IMR-90 (cell line): ENCODE results near the gene PHC2. TPM values are rescaled to one million over a fixed set of nuclear protein-coding genes. Genes with fewer than 3 reads are reported as not detected.

Experiments used
- ATAC-seq: fragments of 200-7000 bp; cut with Tn5 transposase; 2 replicates; pipeline ENCODE4 v1.9.1; 2020; ENCODE audit warnings: low read depth, mild to moderate bottlenecking, moderate library complexity
- BruUV-seq: library from RNA; stranded (reverse); fragments of 400-500 nt; replicated peaks from 2 replicates; lab custom pipeline; 2021; lab: Mats Ljungman, UMichigan
- CTCF ChIA-PET: fragments of 300-600 bp; formaldehyde crosslinking; extraction: SDS; loops from one replicate; lab custom pipeline; 2021; ENCODE audit warnings: antibody characterized with exemption; lab: Yijun Ruan, JAX
- POLR2A ChIA-PET: fragments of 300-600 bp; sonication (Branson Sonifier 250); formaldehyde crosslinking; loops from one replicate; lab custom pipeline; 2022; ENCODE audit warnings: antibody characterized with exemption; ENCODE audit not compliant: unreplicated experiment; lab: Charles Lee
- DNase-seq: peaks from one replicate; pipeline ENCODE4 v3.0.0; 2013
- H2AFZ ChIP-seq: replicated peaks from 2 replicates; pipeline ENCODE3; 2013; ENCODE audit warnings: low read length, mild to moderate bottlenecking; ENCODE audit not compliant: poor library complexity
- H2AK5ac ChIP-seq: 2 replicates; pipeline ENCODE4 v1.6.1; 2013; ENCODE audit warnings: low read depth, low read length, inconsistent platforms
- H2AK9ac ChIP-seq: replicated peaks from 2 replicates; pipeline ENCODE3; 2013; ENCODE audit warnings: mild to moderate bottlenecking, low read depth, low read length, moderate library complexity; ENCODE audit not compliant: poor library complexity
- H2BK120ac ChIP-seq: 2 replicates; pipeline ENCODE4 v1.6.1; 2013; ENCODE audit warnings: low read depth, low read length, inconsistent platforms
- H2BK15ac ChIP-seq: 3 replicates; pipeline ENCODE4 v1.6.1; 2013; ENCODE audit warnings: low read depth, low read length, inconsistent platforms
- H2BK20ac ChIP-seq: 2 replicates; pipeline ENCODE4 v1.6.1; 2013; ENCODE audit warnings: low read depth, mild to moderate bottlenecking, inconsistent platforms, low read length, moderate library complexity
- H2BK5ac ChIP-seq: 2 replicates; pipeline ENCODE4 v1.6.1; 2013; ENCODE audit warnings: mild to moderate bottlenecking, low read depth, low read length, inconsistent platforms; ENCODE audit not compliant: poor library complexity, severe bottlenecking
- H3K14ac ChIP-seq: replicated peaks from 2 replicates; pipeline ENCODE4 v1.6.1; 2013; ENCODE audit warnings: low read depth, low read length, inconsistent platforms
- H3K18ac ChIP-seq: 2 replicates; pipeline ENCODE4 v1.6.1; 2013; ENCODE audit warnings: low read depth, low read length, control low read depth
- H3K23ac ChIP-seq: 2 replicates; pipeline ENCODE4 v1.6.1; 2013; ENCODE audit warnings: low read depth, low read length, inconsistent platforms
- H3K27ac ChIP-seq: 2 replicates; pipeline ENCODE4 v1.5.1; 2013; ENCODE audit warnings: mild to moderate bottlenecking, control low read depth, low read length; ENCODE audit not compliant: insufficient read depth
- H3K27me3 ChIP-seq: 2 replicates; pipeline ENCODE4 v1.6.1; 2013; ENCODE audit warnings: low read length; ENCODE audit not compliant: control insufficient read depth, insufficient read depth
- H3K36me3 ChIP-seq: 2 replicates; pipeline ENCODE4 v1.6.1; 2013; ENCODE audit warnings: low read length, mixed read lengths; ENCODE audit not compliant: control insufficient read depth, insufficient read depth
- H3K4ac ChIP-seq: 2 replicates; pipeline ENCODE4 v1.6.1; 2013; ENCODE audit warnings: low read depth, low read length, inconsistent platforms
- H3K4me1 ChIP-seq: 2 replicates; pipeline ENCODE4 v1.6.1; 2013; ENCODE audit warnings: low read length, mixed read lengths; ENCODE audit not compliant: control insufficient read depth, insufficient read depth
- H3K4me2 ChIP-seq: 2 replicates; pipeline ENCODE4 v1.6.1; 2013; ENCODE audit warnings: low read depth, mild to moderate bottlenecking, control low read depth, low read length, moderate library complexity
- H3K4me3 ChIP-seq: 2 replicates; pipeline ENCODE4 v1.5.1; 2013; ENCODE audit warnings: low read depth, mild to moderate bottlenecking, control low read depth, low read length, moderate library complexity; ENCODE audit not compliant: insufficient read depth
- H3K56ac ChIP-seq: 2 replicates; pipeline ENCODE4 v1.6.1; 2013; ENCODE audit warnings: low read length, inconsistent platforms; ENCODE audit not compliant: insufficient read depth; ENCODE audit errors: extremely low read depth
- H3K79me1 ChIP-seq, 2 experiments: 2 replicates each; pipeline ENCODE4 v1.6.1; 2013; ENCODE audit warnings: low read length in 2 of 2, inconsistent platforms in 1 of 2, low read depth in 1 of 2
- H3K9ac ChIP-seq: 2 replicates; pipeline ENCODE4 v1.6.1; 2013; ENCODE audit warnings: low read depth, low read length, control low read depth
- H3K9me1 ChIP-seq: 2 replicates; pipeline ENCODE4 v1.6.1; 2013; ENCODE audit warnings: low read length, inconsistent platforms; ENCODE audit not compliant: insufficient read depth
- H3K9me3 ChIP-seq: 2 replicates; pipeline ENCODE4 v1.6.1; 2013; ENCODE audit warnings: low read length; ENCODE audit not compliant: control insufficient read depth, insufficient read depth
- H4K20me1 ChIP-seq: 2 replicates; pipeline ENCODE4 v1.6.1; 2013; ENCODE audit warnings: low read length, inconsistent platforms; ENCODE audit not compliant: insufficient read depth
- H4K5ac ChIP-seq: 2 replicates; pipeline ENCODE4 v1.6.1; 2013; ENCODE audit warnings: mild to moderate bottlenecking, low read depth, low read length, control low read depth
- H4K8ac ChIP-seq, 2 experiments: 2 replicates each; pipeline ENCODE4 v1.6.1; 2013; ENCODE audit warnings: low read depth in 2 of 2, low read length in 2 of 2, control low read depth in 1 of 2, inconsistent platforms in 1 of 2
- H4K91ac ChIP-seq: 2 replicates; pipeline ENCODE4 v1.6.1; 2013; ENCODE audit warnings: low read depth, low read length, inconsistent platforms; ENCODE audit not compliant: insufficient read depth
- BHLHE40 ChIP-seq: fragments of 150-350 bp; IDR thresholded peaks from 2 replicates; pipeline ENCODE4 v1.6.1; 2016; ENCODE audit warnings: mild to moderate bottlenecking, low read depth, low read length
- CEBPB ChIP-seq: IDR thresholded peaks from 2 replicates; pipeline ENCODE4 v1.6.1; 2012; ENCODE audit warnings: low read depth, low read length, improper control_type of control experiment
- CHD1 ChIP-seq: IDR thresholded peaks from 2 replicates; pipeline ENCODE4 v1.6.1; 2012; ENCODE audit warnings: low read depth, low read length, improper control_type of control experiment
- FOS ChIP-seq: fragments of 150-350 bp; IDR thresholded peaks from 2 replicates; pipeline ENCODE4 v1.6.1; 2016; ENCODE audit warnings: low read depth, low read length
- MXI1 ChIP-seq: IDR thresholded peaks from 2 replicates; pipeline ENCODE4 v1.6.1; 2012; ENCODE audit warnings: low read depth, mild to moderate bottlenecking, low read length, moderate library complexity, borderline replicate concordance
- POLR2A ChIP-seq: IDR thresholded peaks from 2 replicates; pipeline ENCODE4 v1.6.1; 2012; ENCODE audit warnings: mild to moderate bottlenecking, low read depth, low read length
- RCOR1 ChIP-seq: IDR thresholded peaks from 2 replicates; pipeline ENCODE4 v1.6.1; 2012; ENCODE audit warnings: mild to moderate bottlenecking, low read length, improper control_type of control experiment; ENCODE audit not compliant: insufficient replicate concordance
- RFX5 ChIP-seq: IDR thresholded peaks from 2 replicates; pipeline ENCODE4 v1.8.0; 2012; ENCODE audit warnings: low read depth, mild to moderate bottlenecking, low read length, moderate library complexity
- SMC3 ChIP-seq: fragments of 150-350 bp; IDR thresholded peaks from 2 replicates; pipeline ENCODE4 v1.6.1; 2016; ENCODE audit warnings: low read depth, mild to moderate bottlenecking, antibody characterized with exemption, low read length, moderate library complexity
- WGBS, 2 experiments: methylation state at CpG; one replicate each; pipeline versions ENCODE4 v1.1.5 to v1.1.7; 2013; ENCODE audit warnings: missing lambda C conversion rate in 2 of 2; ENCODE audit not compliant: insufficient read length in 1 of 2; ENCODE audit errors: extremely low coverage in 2 of 2; 5-methylcytosine and 5-hydroxymethylcytosine counted together
- dilution Hi-C: fragments of 300-500 bp; cut with HindIII; formaldehyde crosslinking; loops from one replicate; pipeline ENCODE4 v1.14.3; 2018; ENCODE audit warnings: low sequenced_read_pairs; ENCODE audit not compliant: unreplicated experiment
- in situ Hi-C: fragments of 300-500 bp; cut with MboI; formaldehyde crosslinking; loops from 3 replicates; pipeline ENCODE4 v1.14.3; 2019; ENCODE audit warnings: low sequenced_read_pairs, inconsistent platforms, mixed read lengths
- intact Hi-C: fragments of 100-400 bp; cut with micrococcal nuclease; formaldehyde crosslinking; loops from 2 replicates; pipeline ENCODE4 v1.10.0; 2022
- polyA plus RNA-seq, 3 experiments: library from polyadenylated mRNA; depleted of rRNA; stranded (reverse); fragments of >200 nt; gene quantifications; 2 replicates each; pipeline ENCODE4 v1.2.3, GENCODE V29; 2012; ENCODE audit warnings: low replicate concordance in 1 of 3
- total RNA-seq: library from RNA; depleted of rRNA; stranded (reverse); fragments of >200 nt; gene quantifications from 2 replicates; pipeline ENCODE4 v1.2.3, GENCODE V29; 2012

PHC2 gene
- total and polyA plus RNA-seq, 2 of the 4 experiments (the other 2 are of a cell fraction): 46.4 to 98.1 TPM

GRCh38 chr1:33464552-33464951, 33.7 kb upstream of the PHC2 start:
- dilution Hi-C loops (no loop called here), intact Hi-C loops (no loop called here), in situ Hi-C loops (loop anchor here (10.0 kb wide), 2 partner anchors 330 to 370 kb away; no protein-coding TSS in a partner anchor)
- Histone ChIP-seq H2BK120ac (no peak overlapping the region), H3K27me3 (no peaks in the 10 kb centered on the region), H3K9me1 (peaks cover 23% of the 10 kb centered on the region), H4K91ac (no peak overlapping the region), H3K36me3 (no peaks in the 10 kb centered on the region), H2AFZ (no peak overlapping the region), H2AK5ac (no peak overlapping the region), H2AK9ac (no peak overlapping the region), H3K9ac (no peak overlapping the region), H3K4ac (no peak overlapping the region), H2BK15ac (no peak overlapping the region), H3K23ac (no peak overlapping the region), H3K18ac (no peak overlapping the region), H3K9me3 (no peaks in the 10 kb centered on the region), H3K4me1 (peaks cover 14% of the 10 kb centered on the region), H2BK20ac (no peak overlapping the region), H3K4me3 (no peak overlapping the region), H4K8ac (no peak overlapping the region), H3K79me1 (no peaks in the 10 kb centered on the region; a peak in 1 of 4 replicates), H4K5ac (no peak overlapping the region), H3K27ac (no peak overlapping the region), H3K4me2 (no peak overlapping the region), H3K56ac (no peak overlapping the region), H3K14ac (no peak overlapping the region), H2BK5ac (no peak overlapping the region), H4K20me1 (peaks cover 2% of the 10 kb centered on the region; the same call in 1 of the 2 replicates)
- DNase-seq (no peak), ATAC-seq (no peak)
- ChIA-PET CTCF (interaction anchor here (0.7 kb wide), 1 partner anchor 368 kb away, joined by 6 read pairs; no protein-coding TSS in a partner anchor), POLR2A (no interaction called here)
- TF ChIP-seq RFX5 (no peak), FOS (no peak), BHLHE40 (no peak), CHD1 (no peak), POLR2A (no peak), SMC3 (no peak), RCOR1 (no peak), CEBPB (no peak), MXI1 (no peak)
- WGBS, 2 experiments: 93% methylated on average over 2 of the region's 3 CpGs; no CpG with 5 or more reads in 1 of the 2 experiments
- no TSS peak for BruUV-seq
